CD4-positive, alpha-beta T cell treated with Interleukin-12 subunit alpha and Interleukin-12 subunit beta, for 1 hour (primary cell): ENCODE measurements around the gene MCCC1.
"Not testable (repeated sequence)": the region's sequence is repeated elsewhere in the genome, so short reads cannot be mapped to it uniquely, and the experiment has no call there.

ENCODE experiments used
- DNase-seq: peaks from one replicate; pipeline ENCODE4 v3.0.0-alpha.2; 2020

The MCCC1 gene

DNA sequence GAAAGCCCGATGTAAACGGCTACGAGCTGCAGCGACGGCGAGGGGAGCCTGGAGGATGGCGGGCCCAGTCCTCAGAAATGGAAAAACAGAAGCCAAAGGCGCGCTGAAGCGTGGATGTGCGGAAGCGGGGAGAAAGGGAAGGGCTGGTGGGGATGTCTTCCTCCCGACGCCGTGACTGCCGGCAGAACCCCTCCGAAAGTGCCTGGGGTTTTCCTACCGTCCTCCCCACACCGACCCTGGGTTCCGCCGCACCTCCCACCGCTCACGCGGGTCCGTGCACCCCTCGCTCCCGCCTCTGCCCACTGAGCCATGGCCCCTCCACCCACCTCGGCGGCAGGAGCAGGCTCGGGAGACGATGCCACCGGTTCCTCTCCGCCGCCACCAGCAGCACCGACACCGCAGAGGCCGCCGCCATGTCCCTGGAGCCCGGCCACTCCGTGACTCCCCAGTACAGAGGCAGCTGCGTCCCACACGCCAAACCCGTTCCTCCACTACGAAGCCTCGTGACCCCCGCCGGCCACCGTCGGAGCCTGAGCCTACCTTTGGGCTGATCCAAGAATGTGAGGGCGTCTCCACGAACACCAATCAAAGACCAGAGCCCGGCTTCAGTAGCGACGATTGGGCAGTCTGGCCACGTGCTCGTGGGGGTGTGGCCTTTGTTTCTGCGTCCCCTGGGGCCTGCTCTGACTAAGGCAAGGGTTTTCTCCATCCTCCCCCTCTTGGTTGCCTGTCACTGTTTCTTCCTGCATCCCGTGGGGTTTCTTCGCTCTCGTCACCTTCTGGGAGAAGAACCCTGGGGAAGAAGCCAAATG is at the start of gene MCCC1:
Gene MCCC1, minus strand, starts transcription at position 471 of the 812 bp plus-strand sequence. Its CDS starts 56 bp downstream, at position 415.
- DNase-seq: peak; percentile 97

DNA sequence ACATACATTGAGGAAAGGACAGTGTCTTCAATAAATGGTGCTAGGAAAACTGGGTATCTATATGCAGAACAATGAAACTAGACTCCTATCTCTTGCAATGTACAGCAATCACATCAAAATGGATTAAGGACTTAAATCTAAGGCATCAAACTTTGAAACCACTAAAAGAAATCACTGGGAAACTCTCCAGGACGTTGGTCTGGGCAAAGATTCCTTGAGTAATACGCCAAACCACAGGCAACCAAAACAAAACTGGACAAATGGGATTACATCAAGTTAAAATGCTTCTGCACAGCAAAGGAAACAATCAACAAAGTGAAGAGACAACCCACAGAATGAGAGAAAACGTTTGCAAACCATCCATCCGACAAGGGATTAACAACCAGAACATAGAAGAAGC is 48.8 kb upstream of the MCCC1 start:
- no peak for DNase-seq

DNA sequence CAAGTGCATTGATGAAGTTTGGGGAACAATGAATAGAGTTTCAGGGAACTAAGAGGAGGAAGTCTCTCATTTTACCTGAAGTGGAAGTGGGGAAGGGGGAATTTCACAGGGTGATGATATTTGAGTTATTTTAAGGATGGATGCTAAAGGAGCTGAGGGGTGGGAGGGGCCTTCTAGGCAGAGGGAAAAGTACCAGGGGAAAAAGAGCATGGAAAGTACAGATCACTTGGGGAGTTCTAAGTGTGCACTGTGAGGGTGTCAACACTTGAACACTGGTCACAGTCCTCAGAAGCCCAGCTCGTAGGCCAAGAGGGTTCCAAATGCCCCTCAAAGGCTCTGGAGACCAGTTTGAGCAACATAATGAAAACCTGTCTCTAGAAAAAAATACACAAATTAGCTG is 45.1 kb upstream of the MCCC1 start:
- DNase-seq: no peak

DNA sequence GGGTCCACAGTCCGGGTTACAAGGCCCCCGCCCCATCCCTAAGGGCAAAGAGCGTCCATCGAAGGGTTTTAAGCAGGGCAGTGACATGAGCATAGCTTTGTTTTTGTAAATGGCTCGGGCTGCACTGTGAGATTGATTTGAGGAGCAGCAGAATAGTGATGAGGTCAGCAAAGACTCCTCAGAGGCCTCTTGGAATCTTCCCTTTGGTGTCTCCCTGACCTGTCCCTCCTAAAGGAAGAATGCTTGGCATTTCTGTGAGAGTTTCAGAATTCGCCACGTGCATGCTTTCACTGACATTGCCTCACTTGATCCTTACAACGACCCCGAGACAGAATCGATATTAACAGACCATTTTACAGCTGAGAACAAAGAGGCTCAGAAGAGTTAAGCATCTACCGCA is 42.9 kb upstream of the MCCC1 start:
- no peak for DNase-seq

DNA sequence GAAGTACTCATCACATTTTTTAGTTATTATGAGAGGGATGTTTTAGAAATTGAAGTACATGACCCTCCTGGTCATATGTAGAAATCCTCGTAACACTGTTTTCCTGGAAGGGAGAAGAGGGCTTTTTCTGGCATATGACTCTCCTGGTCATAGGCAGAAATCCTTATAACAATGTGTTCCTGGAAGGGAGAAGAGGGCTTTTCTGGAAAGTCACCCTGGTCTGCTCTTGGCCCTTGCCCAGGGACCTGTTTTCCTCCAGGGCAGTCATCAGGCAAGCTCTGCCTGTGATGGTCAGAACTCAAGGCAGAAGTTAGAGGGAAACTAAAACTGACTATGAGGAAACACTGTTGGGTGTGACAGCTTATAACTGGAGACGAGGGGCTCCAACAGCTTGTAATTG is 35.5 kb upstream of the MCCC1 start:
- DNase-seq: no peak

DNA sequence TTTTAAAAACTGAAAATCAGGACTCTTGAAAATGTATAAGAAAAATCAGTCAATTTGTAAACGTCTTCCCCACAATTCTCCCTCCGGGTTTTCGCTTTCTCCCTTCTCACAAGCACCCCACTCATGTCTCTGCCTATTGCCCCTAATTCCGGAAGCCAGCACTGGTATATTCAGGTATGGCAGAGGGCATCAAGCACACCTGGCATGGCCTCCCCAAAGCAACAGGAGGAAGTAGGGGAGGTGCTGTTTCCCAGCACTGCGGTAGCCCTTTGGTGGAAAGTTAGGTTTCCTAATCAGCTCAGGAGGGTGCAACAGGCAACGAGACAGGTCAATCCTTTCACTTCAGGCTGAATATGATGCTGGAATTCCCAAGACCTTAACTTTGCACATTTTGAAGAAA is 33.1 kb upstream of the MCCC1 start:
- no peak for DNase-seq

DNA sequence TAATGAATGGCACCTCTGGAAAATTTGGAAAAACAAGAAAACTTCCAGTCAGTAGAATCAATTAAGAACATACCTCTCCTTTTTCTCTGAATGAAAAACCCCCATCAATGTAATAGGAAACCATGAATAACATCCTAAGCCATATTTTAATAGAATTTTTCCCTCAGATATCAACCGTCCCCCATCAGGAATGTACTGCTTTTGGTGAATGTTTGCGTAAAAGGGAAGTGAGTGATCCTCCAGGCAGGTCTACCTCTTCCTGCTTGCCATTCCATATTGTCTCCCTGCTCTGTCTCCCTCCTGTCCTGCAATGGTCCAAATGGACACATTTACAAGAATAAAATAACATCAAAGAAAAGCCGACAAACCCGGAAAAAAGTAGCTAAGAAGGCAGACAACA is 32.4 kb upstream of the MCCC1 start:
- DNase-seq: no peak

DNA sequence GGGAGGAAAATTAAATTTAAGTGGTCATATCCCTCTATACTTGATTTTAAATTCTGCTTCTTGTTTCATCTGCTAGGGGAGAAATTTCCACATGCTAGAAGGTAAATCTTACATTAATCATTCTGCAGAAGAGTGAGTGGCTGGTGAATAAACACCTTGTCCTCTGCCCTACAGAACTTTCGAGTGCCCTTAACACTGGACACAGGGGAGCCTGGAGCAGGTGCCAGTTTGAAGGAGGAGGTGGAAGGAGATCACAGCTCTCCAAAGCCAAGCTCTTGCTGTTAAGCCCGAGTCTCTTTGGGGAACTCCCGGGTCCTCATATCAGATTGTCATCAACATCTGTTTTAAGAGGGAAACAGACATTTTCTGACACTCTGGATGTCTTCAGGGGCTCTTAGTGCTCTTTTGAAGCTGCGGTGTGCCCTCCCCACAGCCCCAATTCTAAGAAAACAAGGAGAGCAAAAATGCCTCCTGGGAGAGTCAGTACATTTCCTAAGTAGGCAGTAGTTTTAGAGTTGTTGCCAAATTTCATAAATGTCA is 32.0 kb upstream of the MCCC1 start:
- DNase-seq: no peak

DNA sequence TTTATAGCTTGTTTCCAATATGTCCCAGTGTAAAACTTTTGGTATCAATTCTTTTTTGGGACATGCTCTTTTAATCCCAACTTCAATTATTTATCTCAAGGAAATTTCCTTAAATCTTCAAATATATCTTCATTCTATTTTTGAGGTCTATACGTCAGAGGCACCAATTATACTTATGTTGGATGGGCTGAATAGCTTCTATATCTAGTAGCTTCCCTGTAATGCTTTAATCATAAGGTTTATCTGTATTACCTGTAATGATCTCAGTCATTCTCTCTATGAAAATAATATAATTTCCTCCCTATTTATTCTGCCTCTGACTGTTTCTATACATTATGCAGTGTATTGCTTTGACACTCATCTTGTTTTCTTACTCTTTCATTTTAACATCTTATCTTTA is 29.9 kb upstream of the MCCC1 start:
- DNase-seq: no peak

DNA sequence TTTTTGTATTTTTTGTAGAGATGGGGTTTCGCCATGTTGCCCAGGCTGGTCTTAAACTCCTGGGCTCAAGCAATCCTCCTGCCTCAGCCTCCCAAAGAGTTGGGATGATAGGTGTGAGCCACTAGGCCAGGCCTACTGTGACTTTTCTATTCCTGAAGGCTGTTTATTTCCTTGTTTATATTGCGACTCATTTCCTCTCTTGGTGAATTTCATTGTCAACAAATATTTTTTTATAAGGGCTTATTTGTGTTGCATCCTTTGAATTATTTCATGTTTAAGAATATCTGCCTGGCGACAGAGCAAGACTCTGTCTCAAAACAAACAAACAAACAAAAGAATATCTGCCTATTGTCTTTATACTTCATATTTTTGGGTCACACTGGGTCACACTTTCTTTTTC is 29.4 kb upstream of the MCCC1 start:
- no peak for DNase-seq

DNA sequence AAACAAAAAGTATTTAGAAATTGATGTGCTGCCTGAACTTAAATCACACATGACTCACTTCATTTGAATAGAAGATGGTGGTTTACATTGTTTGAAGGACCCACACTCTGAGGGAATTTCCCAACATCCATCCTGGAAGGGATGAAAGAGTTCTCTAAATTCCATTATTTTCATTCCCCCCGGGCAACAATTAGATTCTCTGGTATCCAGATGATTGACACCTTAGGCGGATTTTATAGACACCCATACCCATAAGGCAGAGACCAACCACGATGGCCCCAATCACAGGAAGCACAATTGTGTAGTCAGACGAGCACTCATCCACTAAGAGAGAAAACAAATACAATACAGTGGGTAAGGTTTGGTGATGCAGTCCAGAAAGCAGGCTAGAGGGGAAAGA is 24.6 kb upstream of the MCCC1 start:
- no peak for DNase-seq

DNA sequence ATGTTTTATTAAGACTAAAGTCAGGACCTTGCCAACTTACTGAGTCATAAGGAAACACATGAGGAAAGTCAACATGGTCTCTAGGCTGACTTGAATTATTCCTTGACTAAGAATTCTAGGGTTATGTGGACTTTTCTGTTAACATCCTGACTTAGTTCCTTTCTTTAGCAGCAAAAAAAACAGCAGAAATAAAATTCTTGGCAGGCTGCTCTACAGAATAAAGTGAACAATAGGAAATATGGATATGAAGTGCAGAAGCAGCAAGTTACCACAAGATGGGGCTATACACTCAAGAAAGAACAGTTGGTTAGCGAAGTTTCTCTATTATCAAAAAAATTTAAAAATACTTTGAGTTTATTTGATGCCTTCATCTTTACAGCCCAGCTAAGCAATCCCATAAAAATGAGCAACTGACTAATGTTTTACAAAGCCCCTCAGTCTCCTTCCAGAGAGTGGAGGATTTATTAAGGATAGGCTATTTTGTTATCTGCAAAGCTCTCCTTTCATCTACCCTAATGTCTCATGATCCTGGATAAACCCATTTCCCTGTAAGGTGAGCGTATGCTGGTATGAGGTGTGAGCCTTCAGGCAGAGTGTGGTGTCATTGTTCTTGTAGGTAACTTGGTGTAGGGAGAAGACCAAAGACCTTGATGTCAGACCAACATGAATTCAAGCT is 23.1 kb upstream of the MCCC1 start:
- DNase-seq: peak; percentile 57

DNA sequence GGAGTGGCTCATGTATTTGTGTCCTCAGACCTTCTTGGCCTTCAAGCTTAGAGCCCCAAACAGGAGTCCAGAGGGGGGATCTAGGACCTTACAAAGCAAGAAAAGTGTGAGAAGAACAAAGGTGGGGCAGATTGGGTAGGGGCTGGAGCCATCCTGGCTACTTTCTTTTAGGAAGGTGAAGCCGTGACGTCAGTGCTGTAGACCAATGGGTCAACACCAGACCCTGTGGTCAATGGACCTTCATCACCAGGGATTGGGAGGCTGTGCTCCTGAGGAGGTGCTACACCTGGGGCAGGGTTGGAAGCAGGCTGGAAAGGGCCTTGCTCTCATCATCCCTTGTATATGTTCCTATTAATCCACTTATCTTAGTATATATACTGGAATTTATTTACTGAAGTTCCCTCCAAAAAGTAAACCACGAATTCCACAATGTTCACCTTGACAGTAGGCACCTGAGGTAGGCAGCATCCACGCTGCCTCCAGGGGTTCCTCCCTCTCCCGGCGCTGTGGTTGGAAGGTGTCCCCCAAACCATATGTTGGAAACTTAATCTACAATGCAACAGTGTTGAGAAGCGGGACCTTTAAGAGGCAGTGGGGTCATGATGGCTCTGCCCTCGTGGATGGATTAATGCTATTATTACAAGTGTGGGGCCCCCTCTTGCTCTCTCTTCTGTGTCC is 21.4 kb upstream of the MCCC1 start:
- no peak for DNase-seq

DNA sequence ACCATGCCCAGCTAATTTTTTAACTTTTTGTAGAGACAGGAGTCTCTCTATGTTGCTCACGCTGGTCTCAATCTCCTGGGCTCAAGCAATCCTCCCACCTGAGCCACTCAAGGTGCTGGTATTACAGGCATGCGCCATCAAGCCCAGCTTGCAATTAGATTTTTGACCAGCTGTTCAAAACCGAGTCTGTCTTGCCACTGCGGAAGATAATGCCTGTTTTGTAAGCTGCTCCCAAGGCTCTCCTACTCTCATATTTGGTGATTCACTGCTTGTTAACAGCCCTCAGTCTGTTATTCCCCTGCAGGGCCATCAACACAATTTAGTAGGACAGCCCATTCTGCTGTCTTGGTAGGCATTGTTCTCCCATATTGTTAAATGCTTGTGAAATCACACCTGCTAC is 17.8 kb upstream of the MCCC1 start:
- no peak for DNase-seq

DNA sequence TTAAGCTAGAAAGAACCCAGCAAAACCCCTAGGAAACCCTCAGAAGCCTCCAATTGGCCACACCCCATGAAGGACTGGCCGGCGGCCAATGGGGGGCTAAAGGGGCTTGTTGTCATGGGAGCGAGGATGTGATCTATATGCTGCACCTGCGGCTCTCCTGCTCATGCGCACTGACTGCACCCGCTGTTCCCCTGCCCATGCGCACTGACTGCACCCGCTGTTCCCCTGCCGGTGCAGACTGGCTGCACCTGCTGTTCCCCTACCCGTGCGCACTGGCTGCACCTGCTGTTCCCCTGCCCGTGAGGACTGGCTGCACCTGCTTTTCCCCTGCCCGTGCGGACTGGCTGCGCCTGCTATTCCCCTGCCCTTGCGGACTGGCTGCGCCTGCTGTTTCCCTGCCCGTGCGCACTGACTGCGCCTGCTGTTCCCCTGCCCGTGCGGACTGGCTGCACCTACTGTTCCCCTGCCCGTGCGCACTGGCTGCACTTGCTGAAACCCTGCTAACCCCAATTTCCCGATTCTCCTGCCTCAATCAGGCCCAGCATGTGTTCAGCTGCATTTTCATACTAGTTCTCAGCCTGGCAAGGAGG is 16.8 kb upstream of the MCCC1 start:
- DNase-seq: peak; percentile 62

DNA sequence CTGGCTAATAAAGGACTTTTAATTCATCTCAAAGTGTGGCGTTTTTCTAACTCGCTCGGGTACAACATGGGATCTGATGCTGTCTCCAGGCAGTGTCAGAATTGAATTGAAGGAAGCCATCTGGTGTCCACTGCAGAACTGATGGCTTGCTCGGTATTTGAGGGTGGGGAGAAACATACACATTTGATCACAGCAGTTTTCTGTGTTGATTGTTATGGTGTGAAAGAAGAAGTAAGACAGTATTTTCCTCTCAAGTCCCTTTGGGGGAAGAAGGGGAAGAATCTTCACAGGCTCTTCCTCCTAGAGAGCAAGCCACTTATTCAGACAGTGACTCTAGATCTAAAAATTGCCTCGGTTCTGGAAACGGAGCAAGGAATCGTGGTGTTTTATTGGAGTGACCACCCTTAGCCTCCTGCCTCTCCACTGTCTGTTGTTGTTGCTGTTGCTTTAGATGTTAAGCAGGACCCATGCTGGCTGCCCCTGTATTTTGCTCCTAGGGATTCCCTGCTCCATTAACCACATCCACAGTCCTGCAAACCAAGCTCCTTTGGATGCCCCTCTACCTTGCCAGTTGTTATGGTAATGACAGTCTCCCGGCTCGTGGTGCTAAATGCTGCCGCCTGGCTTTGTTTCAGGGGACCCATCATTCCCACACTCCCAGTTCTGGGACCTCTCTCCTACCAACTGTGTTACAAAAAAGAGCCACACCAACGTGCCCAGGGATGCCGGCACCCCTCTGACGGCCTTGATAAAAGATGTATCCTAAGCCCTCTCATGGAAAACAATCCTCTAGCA is 15.3 kb upstream of the MCCC1 start:
- DNase-seq: no peak

DNA sequence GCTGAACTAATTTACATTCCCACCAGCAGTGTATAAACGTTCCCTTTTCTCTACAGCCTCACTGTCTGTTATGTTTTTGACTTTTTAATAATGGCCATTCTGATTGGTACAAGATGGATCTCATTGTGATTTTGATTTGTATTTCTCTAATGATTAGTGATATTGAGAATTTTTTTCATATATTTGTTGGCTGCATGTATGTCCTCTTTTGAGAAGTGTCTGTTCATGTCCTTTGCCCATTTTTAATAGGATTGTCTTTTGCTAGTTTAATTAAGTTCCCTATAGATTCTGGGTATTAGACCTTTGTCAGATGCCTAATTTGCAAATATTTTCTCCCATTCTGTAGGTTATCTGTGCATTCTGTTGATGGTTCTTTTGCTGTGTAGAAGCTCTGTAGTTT is 10.6 kb upstream of the MCCC1 start:
- not testable (repeated sequence) for DNase-seq

DNA sequence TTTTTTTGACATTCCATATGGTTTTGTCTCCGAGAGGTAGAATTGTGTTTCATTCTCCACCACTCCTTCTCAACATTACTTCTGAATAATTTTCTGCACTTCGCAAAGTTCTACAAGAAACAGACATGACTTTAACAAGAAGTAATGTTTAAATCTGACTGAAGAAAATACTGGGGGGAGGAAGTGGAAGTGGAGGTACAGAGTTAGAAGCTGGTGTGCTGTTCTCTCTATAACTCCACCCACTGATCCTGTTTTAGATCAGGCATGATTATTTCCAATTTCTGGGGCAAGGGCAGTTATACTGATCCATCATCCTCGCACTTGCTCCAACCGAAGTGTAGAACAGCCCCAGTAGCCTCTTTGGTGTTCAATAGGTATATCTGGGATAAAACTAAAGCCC is 9.2 kb upstream of the MCCC1 start:
- DNase-seq: no peak

DNA sequence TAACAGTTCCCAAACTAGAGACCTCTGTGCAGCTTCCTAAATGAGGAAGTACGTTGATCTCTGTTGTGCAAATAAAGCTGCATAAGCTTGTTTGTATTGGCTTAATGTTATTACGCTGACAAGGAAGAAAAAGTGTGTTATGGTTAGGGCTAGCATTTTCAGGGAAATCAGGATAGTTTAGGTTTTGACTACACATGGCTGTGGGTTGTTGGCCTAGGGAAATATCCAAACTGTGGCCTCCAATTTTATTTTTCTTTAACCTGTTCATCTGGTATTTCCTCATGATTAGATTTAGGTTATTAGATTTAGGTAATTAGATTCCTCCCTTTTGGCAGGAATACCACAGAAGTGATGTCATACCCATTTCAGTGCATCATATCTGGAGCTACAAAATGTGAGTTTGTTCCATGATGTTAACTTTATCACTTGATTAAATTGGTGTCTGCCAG is 8.7 kb upstream of the MCCC1 start:
- no peak for DNase-seq

DNA sequence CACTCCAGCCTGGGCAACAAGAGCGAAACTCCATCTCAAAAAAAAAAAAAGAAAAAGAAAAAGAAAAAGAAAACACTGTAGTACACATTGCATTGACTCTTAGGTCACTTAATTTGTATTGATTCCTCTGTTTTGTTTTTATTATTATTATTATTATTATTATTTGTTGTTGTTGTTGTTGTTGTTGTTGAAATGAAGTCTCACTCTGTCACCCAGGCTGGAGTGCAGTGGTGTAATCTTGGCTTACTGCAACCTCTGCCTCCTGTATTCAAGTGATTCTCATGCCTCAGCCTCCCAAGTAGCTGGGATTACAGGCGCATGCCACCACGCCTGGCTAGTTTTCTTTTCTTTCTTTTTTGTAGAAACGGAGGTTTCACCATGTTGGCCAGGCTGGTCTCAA is 8.1 kb upstream of the MCCC1 start:
- DNase-seq: not testable (repeated sequence)

DNA sequence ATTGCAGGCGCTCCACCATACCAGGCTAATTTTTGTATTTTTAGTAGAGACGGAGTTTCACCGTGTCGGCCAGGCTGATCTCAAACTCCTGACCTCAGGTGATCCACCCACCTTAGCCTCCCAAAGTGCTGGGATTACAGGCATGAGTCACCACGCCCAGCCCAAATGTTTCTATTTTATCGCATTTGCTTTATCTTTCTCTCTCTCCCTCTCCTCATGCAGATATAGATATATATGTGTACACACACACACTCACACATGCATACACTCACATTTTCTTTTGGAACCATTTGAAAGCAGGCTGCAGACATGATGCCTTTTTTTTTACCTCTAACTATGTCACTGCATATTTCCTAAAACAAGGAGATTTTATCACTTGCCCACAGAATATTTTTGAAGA is 7.3 kb upstream of the MCCC1 start:
- no peak for DNase-seq

DNA sequence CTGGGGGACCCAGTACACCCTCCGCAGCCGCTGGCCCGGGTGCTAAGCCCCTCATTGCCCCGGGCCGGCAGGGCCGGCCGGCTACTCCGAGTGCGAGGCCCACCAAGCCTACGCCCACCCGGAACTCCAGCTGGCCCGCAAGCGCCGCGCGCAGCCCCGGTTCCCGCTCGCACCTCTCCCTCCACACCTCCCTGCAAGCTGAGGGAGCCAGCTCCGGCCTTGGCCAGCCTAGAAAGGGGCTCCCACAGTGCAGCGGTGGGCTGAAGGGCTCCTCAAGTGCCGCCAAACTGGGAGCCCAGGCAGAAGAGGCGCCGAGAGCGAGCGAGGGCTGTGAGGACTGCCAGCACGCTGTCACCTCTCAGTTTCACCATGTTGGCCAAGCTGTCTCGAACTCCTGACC is 4.7 kb upstream of the MCCC1 start:
- not testable (repeated sequence) for DNase-seq
